H9 (cell line): Measurements from ENCODE around the gene PDE7B. TPM values are rescaled to one million over a fixed set of nuclear protein-coding genes. Genes with fewer than 3 reads are reported as not detected.

ENCODE experiments used
- DNase-seq: peaks from one replicate; pipeline ENCODE4 v3.0.0-alpha.2; 2017
- H2AFZ ChIP-seq: one replicate; pipeline ENCODE4 v1.6.1; 2013; ENCODE audit warnings: mild to moderate bottlenecking, low read length, control low read depth, moderate library complexity
- H2AK5ac ChIP-seq: 2 replicates; pipeline ENCODE4 v1.6.1; 2013; ENCODE audit warnings: low read length, control low read depth, mixed read lengths; ENCODE audit not compliant: insufficient read length
- H2BK120ac ChIP-seq: one replicate; pipeline ENCODE4 v1.6.1; 2013; ENCODE audit warnings: low read depth, mild to moderate bottlenecking, low read length, control low read depth, inconsistent platforms; ENCODE audit not compliant: poor library complexity, severe bottlenecking
- H2BK12ac ChIP-seq: 2 replicates; pipeline ENCODE4 v1.6.1; 2013; ENCODE audit warnings: low read length, control low read depth, mixed read lengths, low read depth; ENCODE audit not compliant: insufficient read length
- H2BK15ac ChIP-seq: 2 replicates; pipeline ENCODE4 v1.6.1; 2013; ENCODE audit warnings: low read depth, low read length, control low read depth
- H2BK20ac ChIP-seq: one replicate; pipeline ENCODE4 v1.6.1; 2013; ENCODE audit warnings: low read depth, mild to moderate bottlenecking, low read length, control low read depth, inconsistent platforms; ENCODE audit not compliant: poor library complexity, severe bottlenecking
- H2BK5ac ChIP-seq: 2 replicates; pipeline ENCODE4 v1.6.1; 2013; ENCODE audit warnings: low read length, control low read depth, mixed read lengths; ENCODE audit not compliant: insufficient read length
- H3K14ac ChIP-seq: 2 replicates; pipeline ENCODE4 v1.6.1; 2013; ENCODE audit warnings: low read length, control low read depth; ENCODE audit not compliant: insufficient read depth
- H3K18ac ChIP-seq: 2 replicates; pipeline ENCODE4 v1.6.1; 2013; ENCODE audit warnings: low read depth, mild to moderate bottlenecking, mixed read lengths, low read length, control low read depth; ENCODE audit not compliant: insufficient read length
- H3K23ac ChIP-seq: 2 replicates; pipeline ENCODE4 v1.6.1; 2013; ENCODE audit warnings: low read length, control low read depth, mixed read lengths, low read depth; ENCODE audit not compliant: insufficient read length
- H3K23me2 ChIP-seq: 2 replicates; pipeline ENCODE4 v1.6.1; 2013; ENCODE audit warnings: low read depth, mild to moderate bottlenecking, mixed read lengths, low read length, control low read depth; ENCODE audit not compliant: insufficient read length, poor library complexity, severe bottlenecking
- H3K27ac ChIP-seq: 2 replicates; pipeline ENCODE4 v1.5.1; 2013; ENCODE audit warnings: low read length, control low read depth, mixed read lengths, low read depth; ENCODE audit not compliant: insufficient read length
- H3K27me3 ChIP-seq: 2 replicates; pipeline ENCODE4 v1.6.1; 2013; ENCODE audit warnings: low read length, control low read depth, inconsistent platforms; ENCODE audit not compliant: insufficient read depth
- H3K4ac ChIP-seq: 2 replicates; pipeline ENCODE4 v1.6.1; 2013; ENCODE audit warnings: low read depth, mild to moderate bottlenecking, control low read depth, inconsistent platforms, low read length, moderate library complexity
- H3K4me1 ChIP-seq: 2 replicates; pipeline ENCODE4 v1.6.1; 2013; ENCODE audit warnings: low read length, control low read depth, inconsistent platforms; ENCODE audit not compliant: insufficient read depth
- H3K4me2 ChIP-seq: 2 replicates; pipeline ENCODE4 v1.6.1; 2013; ENCODE audit warnings: low read length, control low read depth, mixed read lengths; ENCODE audit not compliant: insufficient read length, insufficient read depth
- H3K56ac ChIP-seq: 2 replicates; pipeline ENCODE4 v1.6.1; 2013; ENCODE audit warnings: low read depth, mild to moderate bottlenecking, mixed read lengths, low read length, control low read depth; ENCODE audit not compliant: insufficient read length
- H3K79me1 ChIP-seq: 2 replicates; pipeline ENCODE4 v1.6.1; 2013; ENCODE audit warnings: low read depth, mild to moderate bottlenecking, moderate library complexity, low read length, control low read depth, inconsistent platforms; ENCODE audit not compliant: insufficient read depth, poor library complexity, severe bottlenecking
- H3K79me2 ChIP-seq: 2 replicates; pipeline ENCODE4 v1.6.1; 2013; ENCODE audit warnings: low read length, control low read depth, inconsistent platforms; ENCODE audit not compliant: insufficient read depth
- H3K9ac ChIP-seq: 2 replicates; pipeline ENCODE4 v1.6.1; 2013; ENCODE audit warnings: low read length, control low read depth, mixed read lengths; ENCODE audit not compliant: insufficient read length; ENCODE audit errors: extremely low read depth
- H3K9me3 ChIP-seq: one replicate; pipeline ENCODE4 v1.6.1; 2013; ENCODE audit warnings: low read depth, low read length, inconsistent platforms; ENCODE audit not compliant: control insufficient read depth
- H3T11ph ChIP-seq: one replicate; pipeline ENCODE4 v1.6.1; 2013; ENCODE audit warnings: mild to moderate bottlenecking, low read length, control low read depth, inconsistent platforms
- H4K20me1 ChIP-seq: one replicate; pipeline ENCODE4 v1.6.1; 2013; ENCODE audit not compliant: control insufficient read depth, insufficient read length, insufficient read depth
- H4K5ac ChIP-seq: 2 replicates; pipeline ENCODE4 v1.6.1; 2013; ENCODE audit warnings: low read depth, mild to moderate bottlenecking, mixed read lengths, low read length, control low read depth; ENCODE audit not compliant: insufficient read length
- H4K8ac ChIP-seq: replicated peaks from 2 replicates; pipeline ENCODE4 v1.6.1; 2013; ENCODE audit warnings: low read length, control low read depth, mixed read lengths, low read depth; ENCODE audit not compliant: insufficient read length
- H4K91ac ChIP-seq: 2 replicates; pipeline ENCODE4 v1.6.1; 2013; ENCODE audit warnings: low read depth, mild to moderate bottlenecking, moderate library complexity, mixed read lengths, low read length, control low read depth; ENCODE audit not compliant: insufficient read length
- H3K27ac Mint-ChIP-seq, 3 experiments: 2 replicates in 2 of 3; 3 replicates in 1 of 3; pipeline ENCODE4 v1.8.0; 2020 to 2021; ENCODE audit warnings: mixed read lengths in 3 of 3, mild to moderate bottlenecking in 1 of 3, moderate library complexity in 1 of 3
- H3K27me3 Mint-ChIP-seq: 2 replicates; pipeline ENCODE4 v1.8.0; 2021; ENCODE audit warnings: low read depth, mild to moderate bottlenecking, moderate library complexity, mixed read lengths
- H3K36me3 Mint-ChIP-seq, 3 experiments: 2 replicates in 2 of 3; 3 replicates in 1 of 3; pipeline ENCODE4 v1.8.0; 2020 to 2021; ENCODE audit warnings: low read depth in 3 of 3, mixed read lengths in 3 of 3; ENCODE audit not compliant: insufficient read depth in 1 of 3
- H3K4me1 Mint-ChIP-seq, 2 experiments: 2 replicates each; pipeline ENCODE4 v1.8.0; 2020; ENCODE audit warnings: mixed read lengths in 2 of 2
- H3K4me3 Mint-ChIP-seq, 2 experiments: 2 replicates in 1 of 2; 3 replicates in 1 of 2; pipeline ENCODE4 v1.8.0; 2020 to 2021; ENCODE audit warnings: mild to moderate bottlenecking in 2 of 2, mixed read lengths in 2 of 2, moderate library complexity in 1 of 2
- H3K9me3 Mint-ChIP-seq, 2 experiments: 2 replicates in 1 of 2; 3 replicates in 1 of 2; pipeline ENCODE4 v1.8.0; 2020; ENCODE audit warnings: mild to moderate bottlenecking in 2 of 2, mixed read lengths in 2 of 2, moderate library complexity in 1 of 2
- CTCF ChIP-seq: fragments of 200-600 bp; sonication (generic); conservative IDR thresholded peaks from 3 replicates; pipeline ENCODE4 v1.8.0; 2021; ENCODE audit warnings: antibody characterized with exemption, mild to moderate bottlenecking
- WGBS: extraction: QIAGEN DNeasy Blood & Tissue Kit; methylation state at CpG from one replicate; pipeline ENCODE4 v1.1.7; 2013; ENCODE audit warnings: missing lambda C conversion rate, low lambda C conversion rate, mixed read lengths; ENCODE audit not compliant: insufficient read length; ENCODE audit errors: extremely low coverage; 5-methylcytosine and 5-hydroxymethylcytosine counted together
- total RNA-seq: library from RNA; stranded (reverse); gene quantifications from 2 replicates; pipeline ENCODE4 v1.2.1, GENCODE V29; 2021

The PDE7B gene
- total RNA-seq, 1 experiment from 2014 or later = not detected

- no peak overlapping the region for H4K5ac ChIP-seq
- no peak overlapping the region for H3K4me2 ChIP-seq
- Mint-ChIP-seq H3K4me1 (peaks cover 19 to 24% of the 10 kb centered on the region in 2 experiments), H3K27me3 (no peaks in the 10 kb centered on the region), H3K27ac (peak overlapping the region in 2 of 3 experiments; percentile 28 to 58; a peak in 2 of 7 replicates), H3K36me3 (peaks cover 0 to 7% (median 6%) of the 10 kb centered on the region in 3 experiments; a peak in 4 of 7 replicates), H3K4me3 (no peak overlapping the region), H3K9me3 (peaks cover 4 to 5% of the 10 kb centered on the region in 2 experiments; a peak in 2 of 5 replicates)
- no peak overlapping the region for H2AFZ ChIP-seq
- no peak overlapping the region for H2BK5ac ChIP-seq
- no peak overlapping the region for H2BK120ac ChIP-seq
- no peak overlapping the region for H4K91ac ChIP-seq
- no peak overlapping the region for H4K8ac ChIP-seq
- H3K9me3 ChIP-seq = no peaks in the 10 kb centered on the region
- no peak overlapping the region for H3K56ac ChIP-seq
- H3K4ac ChIP-seq = no peak overlapping the region
- no peaks in the 10 kb centered on the region for H3K79me1 ChIP-seq
- no peaks in the 10 kb centered on the region for H4K20me1 ChIP-seq
- H3K79me2 ChIP-seq = no peaks in the 10 kb centered on the region
- H3T11ph ChIP-seq = no peak overlapping the region
- no CpG with 5 or more reads among the region's 3 CpGs for WGBS
- H2BK15ac ChIP-seq = no peak overlapping the region
- H2BK12ac ChIP-seq = no peak overlapping the region
- peaks cover 4% of the 10 kb centered on the region for H3K4me1 ChIP-seq
- no peak overlapping the region for H3K9ac ChIP-seq
- no peak overlapping the region for H2BK20ac ChIP-seq
- H3K23me2 ChIP-seq = no peaks in the 10 kb centered on the region
- H3K27ac ChIP-seq = no peak overlapping the region
- no peak for DNase-seq
- H3K23ac ChIP-seq = no peak overlapping the region
- no peaks in the 10 kb centered on the region for H3K27me3 ChIP-seq
- H2AK5ac ChIP-seq = no peak overlapping the region
- no peak for TF ChIP-seq CTCF
- H3K18ac ChIP-seq = no peak overlapping the region
- H3K14ac ChIP-seq = no peak overlapping the region
Measured at GRCh38 chr6:135922746-135923145, 71.2 kb downstream of the PDE7B start.
